ENCODE measurements around the gene RPL13A.

The RPL13A gene

GRCh38 chr19:49486710-49487276 lies 615 bp upstream of the RPL13A start:
- DNase-seq = peak in 1 of 2 experiments; percentile 31

DNA sequence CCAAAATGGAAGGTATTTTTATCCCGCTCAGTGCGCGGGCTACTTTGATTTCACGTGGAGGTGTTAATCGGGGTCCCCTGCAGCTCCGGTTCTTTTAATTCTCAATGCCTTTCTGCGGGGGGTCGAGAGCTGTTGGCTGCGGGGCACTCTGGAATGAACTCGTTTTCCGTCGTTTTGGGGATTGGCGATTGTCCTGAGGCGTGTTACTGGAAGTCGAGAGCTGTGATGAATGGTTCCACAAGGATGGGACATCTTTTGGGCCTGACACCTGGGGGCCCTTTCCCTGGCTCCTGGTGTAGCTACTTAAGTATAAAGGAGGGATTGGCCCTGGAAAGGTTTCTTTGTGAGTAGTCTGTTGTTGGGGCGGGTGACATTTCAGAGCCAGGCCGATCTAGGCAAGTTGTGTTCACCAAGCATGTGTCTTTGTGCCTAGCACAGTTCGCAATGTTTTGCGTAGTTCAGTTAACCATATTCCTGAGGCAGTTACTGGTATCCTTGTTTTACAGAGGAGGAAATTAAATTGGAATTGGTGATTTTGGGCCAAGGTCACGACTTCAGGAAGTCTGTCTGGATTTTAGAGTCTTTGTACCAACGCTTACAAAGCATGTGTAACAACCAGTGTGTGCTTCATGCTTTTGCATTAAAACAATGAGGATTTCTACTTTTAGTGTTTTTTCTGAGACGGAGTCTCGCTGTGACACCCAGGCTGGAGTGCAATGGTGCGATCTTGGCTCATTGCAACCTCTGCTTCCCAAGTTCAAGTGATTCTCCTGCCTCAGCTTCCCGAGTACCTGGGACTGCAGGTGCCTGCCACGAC lies 846 bp downstream of the RPL13A start:
- DNase-seq = peak; percentile 62

- DNase-seq = peak; percentile 48 to 54
These were observed 1.6 kb downstream of the RPL13A start for GRCh38 chr19:49488863-49489537.

DNA sequence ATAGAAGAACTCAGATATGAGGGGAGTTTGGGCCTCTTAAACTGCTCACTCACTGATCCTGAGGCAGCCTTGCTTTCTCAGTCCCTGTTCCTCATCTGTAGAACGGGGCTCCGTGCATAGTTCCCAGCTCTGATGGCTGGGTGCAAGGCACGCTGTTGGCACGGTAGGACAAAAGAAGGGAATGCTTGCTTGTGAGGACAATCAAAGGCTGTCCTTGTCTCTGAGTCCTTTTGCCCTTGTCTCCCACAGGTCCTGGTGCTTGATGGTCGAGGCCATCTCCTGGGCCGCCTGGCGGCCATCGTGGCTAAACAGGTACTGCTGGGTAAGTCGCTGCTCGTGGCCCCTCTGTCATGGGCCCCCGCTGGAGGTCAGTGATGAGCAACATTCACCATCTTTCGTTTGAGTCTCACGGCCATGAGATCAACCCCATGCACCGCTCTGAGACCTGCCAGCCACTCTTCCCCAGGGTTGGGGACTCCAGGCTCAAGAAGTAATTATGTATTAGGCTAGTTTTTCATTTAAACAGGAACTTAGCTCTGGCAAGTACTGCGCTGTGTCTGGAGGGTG lies 2.3 kb downstream of the RPL13A start:
- DNase-seq = peak; percentile 61 to 70

GRCh38 chr19:49490287-49491029 lies 3.0 kb downstream of the RPL13A start:
- DNase-seq = peak in 1 of 2 experiments; percentile 47

- DNase-seq = no peak
These were observed 3.8 kb downstream of the RPL13A start for GRCh38 chr19:49491030-49491803.

- peak; percentile 51 to 66 for DNase-seq
These were observed 4.6 kb downstream of the RPL13A start for GRCh38 chr19:49491804-49492572.

GRCh38 chr19:49492573-49493405 lies 5.4 kb downstream of the RPL13A start:
- peak; percentile 66 to 68 for DNase-seq

DNA sequence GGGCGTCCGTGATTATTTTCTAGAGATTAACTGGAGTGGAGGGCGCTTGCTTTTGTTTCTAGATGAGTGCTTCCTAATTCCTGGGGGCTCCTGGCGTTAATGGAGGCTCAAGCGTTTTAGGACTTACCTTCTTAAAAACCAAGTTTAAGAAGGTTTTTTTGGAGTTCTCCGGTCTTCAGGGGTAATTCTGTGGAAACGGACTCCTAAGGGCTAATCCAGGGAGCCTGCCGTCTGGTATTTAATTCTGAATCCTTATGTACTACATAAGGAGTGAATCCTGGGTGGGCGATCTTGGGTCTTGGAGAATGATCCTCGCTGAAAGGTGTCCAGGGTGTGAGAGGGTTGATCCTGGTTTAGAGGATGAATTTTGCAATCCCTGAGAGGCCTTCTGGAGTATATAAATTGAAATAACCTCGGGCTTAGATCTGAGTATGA lies 9.2 kb downstream of the RPL13A start:
- DNase-seq = no peak

DNA sequence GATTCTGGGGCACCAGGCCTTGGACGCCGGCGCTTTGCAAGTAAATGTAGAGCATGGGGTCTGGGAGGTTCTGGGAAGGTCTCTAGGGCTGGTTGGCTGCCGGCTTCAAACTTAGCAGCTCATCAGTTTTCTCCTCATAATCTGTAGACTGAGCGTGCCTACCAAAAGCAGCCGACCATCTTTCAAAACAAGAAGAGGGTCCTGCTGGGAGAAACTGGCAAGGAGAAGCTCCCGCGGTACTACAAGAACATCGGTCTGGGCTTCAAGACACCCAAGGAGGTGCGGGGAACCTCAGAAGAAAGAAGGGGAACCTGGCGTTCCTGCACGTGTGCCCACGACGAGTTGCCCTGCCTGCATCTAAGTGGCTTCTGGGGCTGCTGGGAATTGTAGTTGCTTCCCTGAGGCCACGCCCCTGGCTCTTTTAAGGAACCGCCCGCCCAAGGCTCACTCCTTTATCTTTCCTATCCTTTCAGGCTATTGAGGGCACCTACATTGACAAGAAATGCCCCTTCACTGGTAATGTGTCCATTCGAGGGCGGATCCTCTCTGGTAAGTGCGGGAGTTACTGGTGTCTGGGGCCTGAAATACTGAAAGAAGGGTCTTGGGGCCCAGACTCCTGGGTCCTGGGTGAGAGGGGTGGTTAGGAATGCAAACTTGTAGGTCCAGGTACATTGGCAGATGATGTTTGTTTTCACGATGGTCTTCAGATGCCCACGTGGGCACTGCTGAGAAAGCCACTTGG lies 9.8 kb downstream of the RPL13A start:
- peak; percentile 77 to 79 for DNase-seq

DNA sequence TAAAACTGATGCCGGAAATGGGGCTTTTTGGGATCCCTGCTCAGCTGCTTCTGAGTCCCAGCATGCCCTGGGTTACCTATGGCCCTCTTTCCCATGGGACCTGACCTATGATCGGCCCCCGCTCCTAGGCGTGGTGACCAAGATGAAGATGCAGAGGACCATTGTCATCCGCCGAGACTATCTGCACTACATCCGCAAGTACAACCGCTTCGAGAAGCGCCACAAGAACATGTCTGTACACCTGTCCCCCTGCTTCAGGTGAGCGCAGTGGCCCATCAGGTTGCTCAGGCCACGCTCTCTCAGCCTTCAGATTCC lies 10.3 kb downstream of the RPL13A start:
- peak in 1 of 2 experiments; percentile 48 for DNase-seq

GRCh38 chr19:49498475-49498874 lies 11.1 kb downstream of the RPL13A start:
- DNase-seq = peak in 1 of 2 experiments; percentile 35

- peak; percentile 59 to 65 for DNase-seq
These were observed 11.7 kb downstream of the RPL13A start for GRCh38 chr19:49499030-49499670.

GRCh38 chr19:49502866-49503581 lies 15.6 kb downstream of the RPL13A start:
- DNase-seq = peak; percentile 53 to 64

GRCh38 chr19:49503582-49503962 lies 16.2 kb downstream of the RPL13A start:
- DNase-seq = no peak

- DNase-seq = peak; percentile 87 to 90
These were observed 19.2 kb downstream of the RPL13A start for GRCh38 chr19:49506575-49507105.

DNA sequence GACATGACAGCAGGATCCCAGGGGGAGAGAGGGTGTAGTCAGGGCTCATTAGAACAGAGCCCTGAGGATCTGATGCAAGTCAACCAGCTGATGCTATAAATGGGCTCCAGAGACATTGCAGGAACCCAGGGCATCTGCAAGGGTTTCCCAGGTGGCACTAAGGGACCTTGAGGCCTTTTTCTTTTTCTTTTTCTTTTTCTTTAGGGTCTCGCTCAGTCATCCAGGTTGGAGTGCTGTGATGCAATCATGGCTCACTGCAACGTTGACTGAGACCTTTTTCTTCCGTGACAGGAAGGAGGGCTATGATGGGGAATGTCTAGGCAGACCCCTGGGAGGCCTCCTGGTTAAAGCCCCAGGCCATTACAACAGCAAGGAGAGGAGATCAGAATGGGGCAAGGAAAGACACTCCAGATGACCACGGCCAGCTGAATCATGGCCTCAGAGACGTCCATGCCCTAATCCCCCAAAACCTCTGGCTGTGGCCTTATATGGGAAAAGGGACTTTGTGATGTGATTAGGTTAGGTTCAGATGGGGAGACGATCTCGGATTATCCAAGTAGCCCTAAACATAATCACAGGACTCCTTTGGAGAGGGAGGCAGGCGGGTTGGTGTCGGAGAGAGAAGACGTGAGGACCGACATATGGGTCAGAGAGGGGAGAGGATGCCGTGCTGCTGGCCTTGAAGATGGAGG lies 20.5 kb downstream of the RPL13A start:
- no peak for DNase-seq
